Activated CD4-positive, alpha-beta T cell treated with anti-CD3 and anti-CD28 coated beads for 36 hours (primary cell): ENCODE results near the gene TMPRSS7. TPM values are rescaled to one million over a fixed set of nuclear protein-coding genes. Genes with fewer than 3 reads are reported as not detected.
A peak's percentile ranks its signal among the peaks of the same experiment; 100 is the strongest.
"Not testable (repeated sequence)": the region's sequence is repeated elsewhere in the genome, so short reads cannot be mapped to it uniquely, and the experiment has no call there.

ENCODE experiments used
- ATAC-seq: fragments of 200-7000 bp; cut with Tn5 transposase; one replicate; pipeline ENCODE4 v1.10.0; 2021; ENCODE audit warnings: mild to moderate bottlenecking, moderate library complexity
- CTCF ChIA-PET: fragments of 350-600 bp; sonication (Branson Sonifier 250); formaldehyde crosslinking; loops from one replicate; lab custom pipeline; 2021; ENCODE audit warnings: antibody characterized with exemption; lab: Charles Lee
- POLR2A ChIA-PET: fragments of 350-600 bp; sonication (Branson Sonifier 250); formaldehyde crosslinking; loops from one replicate; lab custom pipeline; 2021; ENCODE audit warnings: antibody characterized with exemption, inconsistent platforms; lab: Charles Lee
- DNase-seq: peaks from one replicate; pipeline ENCODE4 v3.0.0-alpha.2; 2020
- H3K27ac Mint-ChIP-seq: one replicate; pipeline ENCODE4 v1.8.0; 2021; ENCODE audit warnings: mixed read lengths
- H3K27me3 Mint-ChIP-seq: one replicate; pipeline ENCODE4 v1.8.0; 2021; ENCODE audit warnings: mixed read lengths
- H3K36me3 Mint-ChIP-seq: one replicate; pipeline ENCODE4 v1.8.0; 2021; ENCODE audit warnings: low read depth, mixed read lengths
- H3K4me1 Mint-ChIP-seq: one replicate; pipeline ENCODE4 v1.8.0; 2021; ENCODE audit warnings: mixed read lengths
- H3K4me3 Mint-ChIP-seq: one replicate; pipeline ENCODE4 v1.8.0; 2021; ENCODE audit warnings: mild to moderate bottlenecking, moderate library complexity, mixed read lengths
- H3K9me3 Mint-ChIP-seq: one replicate; pipeline ENCODE4 v1.8.0; 2021; ENCODE audit warnings: low read depth, mixed read lengths
- intact Hi-C, 2 experiments: fragments of 100-400 bp; cut with DNase I in 1 of 2; cut with micrococcal nuclease in 1 of 2; formaldehyde crosslinking; loops; one replicate each; pipeline versions ENCODE4 v1.14.2 to v1.15.1; 2022 to 2024; cut with DNase I, micrococcal nuclease
- total RNA-seq, 2 experiments: library from RNA; stranded (reverse); gene quantifications; one replicate each; pipeline ENCODE4 v1.2.3, GENCODE V29; 2021

The TMPRSS7 gene
- total RNA-seq, 2 experiments from 2014 or later = not detected

DNA sequence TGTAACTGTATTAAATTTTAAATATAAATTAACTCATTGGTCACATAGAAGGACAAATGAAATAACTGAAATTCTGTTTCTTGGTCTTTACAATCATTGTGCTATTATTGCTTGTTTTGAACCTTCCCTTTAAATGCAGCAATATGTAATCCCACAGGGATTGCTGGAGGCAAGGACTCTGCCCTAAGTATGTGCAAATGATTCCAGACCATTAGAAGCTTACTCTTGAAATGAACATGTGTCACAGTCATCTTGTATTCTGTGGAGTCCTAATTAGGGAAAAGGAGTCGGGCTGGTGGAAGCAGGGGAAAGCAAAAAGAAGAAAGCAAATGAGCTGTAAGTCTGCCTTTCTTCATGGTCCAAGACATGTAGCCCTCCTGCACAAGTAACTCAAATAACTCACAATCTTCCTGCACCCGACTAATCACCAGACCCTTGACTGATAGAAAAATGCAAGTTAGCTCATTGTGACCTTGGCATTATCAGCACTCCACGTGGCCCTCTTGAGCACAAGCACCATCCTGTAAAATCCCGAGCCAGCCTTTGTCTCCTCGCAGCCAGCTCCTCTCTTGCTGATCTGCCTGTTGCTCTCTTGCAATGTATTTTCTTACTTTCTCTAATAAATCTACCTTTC lies 2.3 kb upstream of the TMPRSS7 start:
- CTCF ChIA-PET = interaction anchor here (0.6 to 2.2 kb wide), 5 partner anchors 11 to 482 kb away, joined by 3 to 9 read pairs (median 6); no protein-coding TSS in a partner anchor
- Mint-ChIP-seq H3K36me3 (no peaks in the 10 kb centered on the region), H3K27me3 (peaks cover 2% of the 10 kb centered on the region), H3K4me1 (no peaks in the 10 kb centered on the region), H3K9me3 (no peaks in the 10 kb centered on the region), H3K27ac (no peak overlapping the region), H3K4me3 (no peak overlapping the region)
- POLR2A ChIA-PET = interaction anchor here (0.6 kb wide), 1 partner anchor 85 kb away, joined by 3 read pairs; no protein-coding TSS in a partner anchor
- no peak for ATAC-seq
- DNase-seq = no peak
- intact Hi-C loops = no loop called here

DNA sequence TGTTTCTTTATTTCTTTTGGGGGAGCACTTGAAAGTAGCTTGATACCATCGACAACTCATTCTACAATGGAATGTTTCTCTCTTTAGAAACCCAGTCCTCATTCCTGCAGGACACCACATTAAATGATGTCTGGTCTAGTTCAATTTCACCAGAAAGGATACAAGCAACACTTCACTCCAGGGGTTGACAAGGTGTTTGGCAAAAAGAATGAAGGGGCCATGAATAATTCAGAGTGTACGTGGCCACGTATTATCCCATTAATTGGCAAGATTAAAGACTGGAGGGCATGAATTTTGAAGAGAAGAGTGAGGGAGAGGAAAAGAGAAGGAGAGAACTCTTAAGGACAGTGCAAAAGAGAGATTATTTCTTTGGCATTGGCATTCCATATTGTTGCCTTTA lies 705 bp downstream of the TMPRSS7 start:
- no peak overlapping the region for H3K27ac Mint-ChIP-seq
- intact Hi-C loops = no loop called here
- no peaks in the 10 kb centered on the region for H3K4me1 Mint-ChIP-seq
- H3K27me3 Mint-ChIP-seq = peaks cover 2% of the 10 kb centered on the region
- H3K4me3 Mint-ChIP-seq = no peak overlapping the region
- no peak for DNase-seq
- ChIA-PET POLR2A (no interaction called here), CTCF (interaction anchor here (0.8 to 1.4 kb wide), 3 partner anchors 8 to 319 kb away, joined by 3 to 6 read pairs (median 3); no protein-coding TSS in a partner anchor)
- ATAC-seq = no peak
- no peaks in the 10 kb centered on the region for H3K9me3 Mint-ChIP-seq
- H3K36me3 Mint-ChIP-seq = no peaks in the 10 kb centered on the region

DNA sequence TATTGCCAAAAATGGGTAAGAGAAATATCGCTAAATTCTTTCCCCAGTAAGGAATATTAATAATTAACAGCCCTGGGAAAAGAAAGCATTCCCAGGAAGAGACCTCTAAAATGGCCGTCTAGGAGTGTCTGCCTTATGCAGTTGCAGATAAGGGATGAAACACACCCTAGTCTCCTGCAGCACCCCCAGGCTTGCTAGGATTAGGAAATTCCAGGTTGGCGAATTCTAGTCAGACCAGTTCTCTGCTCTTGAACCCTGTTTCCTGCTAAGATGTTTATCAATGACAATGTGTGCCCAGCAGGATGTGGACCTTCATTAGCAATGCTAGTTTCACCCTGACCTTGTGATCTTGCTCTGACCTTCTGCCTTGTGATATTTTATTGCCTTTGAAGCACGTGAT lies 2.7 kb downstream of the TMPRSS7 start:
- H3K27me3 Mint-ChIP-seq, H3K27ac Mint-ChIP-seq, H3K36me3 Mint-ChIP-seq, DNase-seq, CTCF ChIA-PET, H3K9me3 Mint-ChIP-seq, H3K4me1 Mint-ChIP-seq, POLR2A ChIA-PET, ATAC-seq, intact Hi-C loops, H3K4me3 Mint-ChIP-seq: not testable (repeated sequence)

DNA sequence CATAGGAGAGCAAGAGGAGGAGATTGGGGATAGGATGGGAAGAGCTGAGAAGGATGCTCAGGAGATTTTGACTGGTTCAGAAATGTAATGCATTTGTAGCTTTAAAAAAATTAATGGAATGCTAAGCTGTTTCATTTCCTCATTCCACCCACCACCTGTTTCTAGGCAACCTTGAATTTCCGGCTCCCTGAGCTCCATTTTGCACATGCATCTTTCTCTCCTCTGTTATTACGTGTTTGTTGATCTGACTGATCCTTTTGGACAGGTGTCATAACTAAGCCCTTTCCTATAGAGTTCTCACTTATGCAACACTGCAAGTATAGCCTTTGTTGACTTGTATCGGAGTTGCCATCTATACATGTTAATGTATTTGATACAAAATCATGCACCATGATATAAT lies 4.3 kb downstream of the TMPRSS7 start:
- ChIA-PET CTCF (interaction anchor here (0.6 to 2.5 kb wide), 6 partner anchors 14 to 280 kb away, joined by 3 to 10 read pairs (median 3); no protein-coding TSS in a partner anchor), POLR2A (no interaction called here)
- H3K27ac Mint-ChIP-seq = no peak overlapping the region
- ATAC-seq = no peak
- H3K4me1 Mint-ChIP-seq = no peaks in the 10 kb centered on the region
- no peaks in the 10 kb centered on the region for H3K9me3 Mint-ChIP-seq
- no peak overlapping the region for H3K4me3 Mint-ChIP-seq
- no peaks in the 10 kb centered on the region for H3K36me3 Mint-ChIP-seq
- no peak for DNase-seq
- intact Hi-C loops = no loop called here
- H3K27me3 Mint-ChIP-seq = peaks cover 2% of the 10 kb centered on the region

DNA sequence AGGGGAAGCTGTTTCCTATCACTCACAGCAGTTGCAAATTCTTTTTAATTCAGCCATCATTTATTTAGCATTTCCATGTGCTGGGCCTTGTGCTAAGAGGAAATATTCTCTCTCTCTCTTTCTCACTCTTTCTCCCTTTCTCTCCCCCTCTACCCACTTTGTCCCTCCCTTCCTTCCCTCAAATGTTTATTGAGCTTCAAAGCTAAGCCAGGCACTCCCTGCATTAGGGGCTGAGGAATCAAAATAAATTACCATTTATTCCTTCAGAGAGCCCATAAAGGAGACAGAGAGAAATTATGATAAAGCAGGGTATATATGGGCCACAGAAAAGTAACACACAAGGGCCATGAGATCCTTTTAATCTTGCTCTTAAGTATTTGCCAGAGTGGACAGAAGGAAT lies 6.8 kb downstream of the TMPRSS7 start:
- ChIA-PET CTCF (interaction anchor here (0.6 to 3.4 kb wide), 5 partner anchors 21 to 938 kb away, joined by 3 to 18 read pairs (median 5); no protein-coding TSS in a partner anchor), POLR2A (no interaction called here)
- no peak overlapping the region for H3K27ac Mint-ChIP-seq

DNA sequence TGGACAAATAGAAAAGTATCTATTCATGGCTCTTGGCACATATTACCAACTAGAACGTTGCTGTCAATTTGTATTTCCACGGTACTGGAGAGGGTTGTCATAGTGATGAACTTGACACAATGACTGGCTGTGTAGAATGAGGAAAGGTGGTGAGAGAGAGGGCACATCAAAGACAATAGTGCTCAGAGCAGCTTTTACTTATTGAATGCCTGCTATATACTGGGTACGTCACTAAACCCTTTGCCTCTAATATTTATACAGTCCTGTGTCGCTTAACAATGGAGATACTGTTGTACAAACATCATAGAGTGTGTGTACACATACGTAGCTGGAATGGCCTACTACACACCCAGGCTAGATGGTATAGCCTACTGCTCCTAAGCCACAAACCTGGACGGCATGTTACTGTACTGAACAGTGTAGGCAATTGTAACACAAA lies 8.3 kb downstream of the TMPRSS7 start:
- Mint-ChIP-seq H3K9me3 (no peaks in the 10 kb centered on the region), H3K27ac (no peak overlapping the region), H3K4me1 (peaks cover 4% of the 10 kb centered on the region), H3K27me3 (no peaks in the 10 kb centered on the region), H3K36me3 (no peaks in the 10 kb centered on the region), H3K4me3 (no peak overlapping the region)
- ATAC-seq (no peak), DNase-seq (no peak)
- intact Hi-C loops = loop anchor here (1.0 to 2.0 kb wide), 4 partner anchors 54 to 374 kb away; no protein-coding TSS in a partner anchor
- POLR2A ChIA-PET = no interaction called here
- CTCF ChIA-PET = interaction anchor here (0.6 to 3.7 kb wide), 33 partner anchors 8 to 492 kb away, joined by 3 to 25 read pairs (median 4); partner anchors contain the start of genes ABHD10, TAGLN3 and TMPRSS7

More for the DNA sequence above, 6.8 kb downstream of the TMPRSS7 start:
- Mint-ChIP-seq H3K36me3 (no peaks in the 10 kb centered on the region), H3K27me3 (no peaks in the 10 kb centered on the region), H3K4me3 (no peak overlapping the region), H3K9me3 (no peaks in the 10 kb centered on the region), H3K4me1 (no peaks in the 10 kb centered on the region)
- ATAC-seq = no peak
- intact Hi-C loops = no loop called here
- no peak for DNase-seq

DNA sequence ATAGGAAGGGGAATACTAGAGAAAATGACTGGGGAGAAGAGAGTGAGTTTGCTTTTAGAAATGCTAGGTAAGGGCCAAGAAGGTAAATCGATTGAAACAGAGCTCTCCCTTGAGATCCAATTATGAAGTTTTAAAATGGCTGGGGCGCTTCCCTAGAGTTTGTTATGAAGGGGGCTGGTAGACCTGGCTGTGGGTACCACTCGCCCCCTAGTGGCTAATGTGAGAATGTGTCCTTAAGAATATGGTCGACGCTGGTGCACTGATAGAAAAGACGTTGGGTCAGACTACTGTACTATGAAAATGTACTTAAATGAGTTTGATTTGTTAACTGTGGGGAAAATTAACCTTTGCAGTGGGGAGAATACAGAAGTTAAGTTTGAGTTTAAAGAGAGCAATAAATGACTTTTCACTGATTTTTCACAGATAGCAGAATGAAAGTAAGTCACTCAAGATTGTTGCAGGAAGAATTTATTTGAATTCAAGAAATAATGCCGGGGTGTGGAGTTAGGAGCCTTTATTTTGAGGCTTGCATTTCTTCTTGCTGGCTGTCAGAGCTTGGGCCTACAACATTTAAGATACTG lies 9.2 kb downstream of the TMPRSS7 start:
- POLR2A ChIA-PET = no interaction called here
- H3K27me3 Mint-ChIP-seq = no peaks in the 10 kb centered on the region
- H3K4me3 Mint-ChIP-seq = no peak overlapping the region
- H3K4me1 Mint-ChIP-seq = peaks cover 4% of the 10 kb centered on the region
- ATAC-seq (peak; percentile 96), DNase-seq (peak; percentile 69)
- no peak overlapping the region for H3K27ac Mint-ChIP-seq
- CTCF ChIA-PET = interaction anchor here (0.6 to 3.7 kb wide), 41 partner anchors 9 to 1647 kb away, joined by 3 to 25 read pairs (median 4); partner anchors contain the start of genes ABHD10, TAGLN3 and TMPRSS7
- intact Hi-C loops = loop anchor here (1.0 to 2.0 kb wide), 4 partner anchors 54 to 374 kb away; no protein-coding TSS in a partner anchor
- H3K9me3 Mint-ChIP-seq = no peaks in the 10 kb centered on the region
- no peaks in the 10 kb centered on the region for H3K36me3 Mint-ChIP-seq

DNA sequence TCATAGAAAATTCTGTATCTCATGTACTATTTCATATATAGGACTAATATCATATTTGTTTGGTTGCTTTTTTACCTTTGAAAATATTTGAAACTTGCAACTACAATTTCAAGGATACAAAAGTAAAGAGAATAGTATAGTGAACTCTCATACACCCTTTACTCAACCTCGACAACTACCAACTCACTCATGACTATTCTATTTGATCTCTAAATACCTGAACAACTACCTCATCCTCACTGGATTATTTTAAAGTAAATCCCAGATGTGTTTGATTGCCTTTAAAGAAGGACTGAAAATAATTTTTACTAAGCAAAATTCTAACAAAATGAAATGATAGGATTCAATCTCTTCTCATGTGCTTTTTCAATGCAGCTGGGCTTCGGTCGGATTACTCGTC lies 12.1 kb downstream of the TMPRSS7 start:
- intact Hi-C loops = no loop called here
- H3K4me1 Mint-ChIP-seq = peaks cover 4% of the 10 kb centered on the region
- CTCF ChIA-PET = interaction anchor here (0.6 kb wide), 1 partner anchor 19 kb away, joined by 3 read pairs; no protein-coding TSS in a partner anchor
- H3K36me3 Mint-ChIP-seq = no peaks in the 10 kb centered on the region
- DNase-seq (no peak), ATAC-seq (no peak)
- no peak overlapping the region for H3K4me3 Mint-ChIP-seq
- H3K9me3 Mint-ChIP-seq = no peaks in the 10 kb centered on the region
- H3K27ac Mint-ChIP-seq = no peak overlapping the region
- H3K27me3 Mint-ChIP-seq = no peaks in the 10 kb centered on the region
- POLR2A ChIA-PET = no interaction called here

DNA sequence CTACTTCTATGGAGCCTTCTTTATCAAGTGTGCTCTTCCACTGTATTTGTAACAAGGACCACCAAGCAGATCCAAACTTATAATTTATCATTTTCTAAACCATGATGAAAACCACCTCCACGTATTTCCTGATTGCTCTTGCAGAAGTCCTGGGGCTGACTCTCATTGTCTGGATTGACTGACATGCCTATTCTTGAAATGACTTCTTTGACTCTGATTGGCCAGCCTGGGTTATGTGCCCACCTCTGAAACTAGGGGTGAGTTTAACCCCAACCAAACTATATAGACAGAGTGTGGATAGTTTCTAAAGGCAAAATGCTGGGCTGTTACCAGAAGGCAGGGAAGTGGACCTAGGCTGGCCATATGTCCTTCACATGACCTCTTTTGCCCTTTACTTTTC lies 12.7 kb downstream of the TMPRSS7 start:
- Mint-ChIP-seq H3K4me3 (no peak overlapping the region), H3K9me3 (no peaks in the 10 kb centered on the region), H3K27ac (no peak overlapping the region), H3K4me1 (peaks cover 4% of the 10 kb centered on the region), H3K27me3 (peaks cover 2% of the 10 kb centered on the region), H3K36me3 (no peaks in the 10 kb centered on the region)
- CTCF ChIA-PET = no interaction called here
- DNase-seq (no peak), ATAC-seq (no peak)
- POLR2A ChIA-PET = no interaction called here
- intact Hi-C loops = no loop called here

DNA sequence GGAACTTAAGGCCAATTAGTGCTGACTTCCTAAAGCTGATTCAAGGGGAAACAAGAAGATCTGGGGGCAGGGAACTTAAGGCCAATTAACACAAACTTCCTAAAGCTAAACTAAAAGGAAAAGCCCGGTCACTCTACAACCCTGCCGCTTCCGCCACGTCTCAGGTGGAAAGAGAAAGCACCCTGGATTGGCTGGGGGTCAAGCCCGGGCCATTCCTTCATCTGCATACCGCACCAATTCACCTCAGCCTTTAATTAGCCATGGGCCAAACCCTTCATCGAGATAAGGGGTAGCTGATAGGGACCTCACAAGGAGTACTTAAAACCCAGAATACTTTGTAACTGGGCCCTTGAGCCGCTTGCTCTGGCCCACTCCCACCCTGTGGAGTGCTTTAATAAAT lies 14.4 kb downstream of the TMPRSS7 start:
- ChIA-PET POLR2A (no interaction called here), CTCF (no interaction called here)
- DNase-seq (no peak), ATAC-seq (no peak)
- Mint-ChIP-seq H3K9me3 (no peaks in the 10 kb centered on the region), H3K4me1 (peaks cover 7% of the 10 kb centered on the region), H3K27ac (no peak overlapping the region), H3K27me3 (peaks cover 2% of the 10 kb centered on the region), H3K36me3 (no peaks in the 10 kb centered on the region), H3K4me3 (no peak overlapping the region)
- intact Hi-C loops = no loop called here

DNA sequence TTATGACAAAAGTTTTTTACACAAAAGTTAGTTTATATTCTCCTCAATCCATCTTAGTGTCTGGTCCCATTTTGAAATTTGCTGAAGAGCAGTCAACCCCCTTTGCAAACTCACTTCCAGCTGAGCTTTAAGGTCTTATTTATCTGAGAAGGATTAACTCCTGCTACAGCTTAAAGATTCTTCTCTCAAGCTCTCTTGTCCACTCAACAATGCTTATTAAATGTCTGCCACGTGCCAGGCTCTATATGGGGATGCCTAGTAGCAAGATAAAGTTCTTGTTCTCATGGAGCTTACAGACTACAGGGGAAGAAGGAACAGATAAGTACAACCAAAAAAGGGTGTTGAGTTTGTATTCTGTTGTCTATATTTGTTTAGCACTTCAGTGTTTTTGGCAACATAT lies 18.7 kb downstream of the TMPRSS7 start:
- H3K27me3 Mint-ChIP-seq = peaks cover 4% of the 10 kb centered on the region
- ATAC-seq = no peak
- intact Hi-C loops = loop anchor here in 1 of 2 experiments (5.0 kb wide), 1 partner anchor 76 kb away; the partner anchor contains the start of gene ABHD10

More for the DNA sequence above, 18.7 kb downstream of the TMPRSS7 start:
- H3K9me3 Mint-ChIP-seq = no peaks in the 10 kb centered on the region
- no peaks in the 10 kb centered on the region for H3K36me3 Mint-ChIP-seq
- no peak overlapping the region for H3K27ac Mint-ChIP-seq
- CTCF ChIA-PET = interaction anchor here (0.6 to 1.9 kb wide), 13 partner anchors 8 to 1683 kb away, joined by 3 to 6 read pairs (median 3); no protein-coding TSS in a partner anchor
- no peak for DNase-seq
- POLR2A ChIA-PET = interaction anchor here (0.6 kb wide), 1 partner anchor 961 kb away, joined by 3 read pairs; no protein-coding TSS in a partner anchor
- peaks cover 21% of the 10 kb centered on the region for H3K4me1 Mint-ChIP-seq
- no peak overlapping the region for H3K4me3 Mint-ChIP-seq
